Measurements from ENCODE around the gene NSRP1. TPM values are rescaled to one million over a fixed set of nuclear protein-coding genes. Genes with fewer than 3 reads are reported as not detected.

The NSRP1 gene
- total RNA-seq, 2 experiments from 2014 or later: 23.8 to 25.2 TPM

GRCh38 chr17:30101686-30102390, 14.8 kb upstream of the NSRP1 start:
- no peaks in the 10 kb centered on the region for H3K9me3 ChIP-seq (ENCODE audit: control insufficient read depth in 1 of 2, insufficient read depth in 1 of 2, low read length in 2 of 2)
- no peak overlapping the region for H3K27ac ChIP-seq (ENCODE audit: low read depth in 1 of 2, low read length in 2 of 2)
- H3K4me3 Mint-ChIP-seq: no peak overlapping the region
- intact Hi-C loops (cut with DNase I, micrococcal nuclease): loop anchor here in 1 of 2 experiments (5.0 to 10.0 kb wide), 2 partner anchors 175 to 613 kb away; no protein-coding TSS in a partner anchor
- DNase-seq: no peak
- ATAC-seq (ENCODE audit: poor library complexity): no peak
- H3K27me3 Mint-ChIP-seq: peaks cover 8% of the 10 kb centered on the region
- H3K4me1 Mint-ChIP-seq (ENCODE audit: low read depth): peaks cover 4% of the 10 kb centered on the region
- no peaks in the 10 kb centered on the region for H3K9me3 Mint-ChIP-seq
- no peaks in the 10 kb centered on the region for H3K27me3 ChIP-seq (ENCODE audit: control insufficient read depth in 1 of 2, insufficient read depth in 2 of 2, low read length in 2 of 2)
- H3K4me1 ChIP-seq (ENCODE audit: insufficient read depth, low read length): peaks cover 11% of the 10 kb centered on the region
- no peak overlapping the region for H3K4me3 ChIP-seq (ENCODE audit: low read length)
- no peaks in the 10 kb centered on the region for H3K36me3 ChIP-seq (ENCODE audit: insufficient read depth, low read length)
- POLR2A ChIA-PET: no interaction called here
- no peak for TF ChIP-seq CTCF (IDR thresholded peaks at IDR 0.05)
- CTCF ChIA-PET: interaction anchor here (0.6 kb wide), 1 partner anchor 75 kb away, joined by 3 read pairs; no protein-coding TSS in a partner anchor
- no peaks in the 10 kb centered on the region for H3K36me3 Mint-ChIP-seq (ENCODE audit: low read depth)
- H3K27ac Mint-ChIP-seq: no peak overlapping the region

- peaks cover 4% of the 10 kb centered on the region for H3K4me1 Mint-ChIP-seq (ENCODE audit: low read depth)
- intact Hi-C loops (cut with DNase I, micrococcal nuclease): loop anchor here (1.0 to 10.0 kb wide), 5 partner anchors 173 to 611 kb away; no protein-coding TSS in a partner anchor
- POLR2A ChIA-PET: interaction anchor here (0.6 to 2.2 kb wide), 6 partner anchors 187 to 812 kb away, joined by 3 to 12 read pairs (median 4); partner anchors contain the start of gene BLMH
Measured at GRCh38 chr17:30103921-30104320, 12.7 kb upstream of the NSRP1 start.

More at GRCh38 chr17:30103921-30104320, 12.7 kb upstream of the NSRP1 start:
- DNase-seq: no peak
- CTCF ChIA-PET: interaction anchor here (0.6 to 2.5 kb wide), 16 partner anchors 8 to 497 kb away, joined by 3 to 21 read pairs (median 6); partner anchors contain the start of gene NSRP1
- no peak for TF ChIP-seq CTCF (IDR thresholded peaks at IDR 0.05)
- Mint-ChIP-seq H3K27me3 (peaks cover 7% of the 10 kb centered on the region), H3K4me3 (no peak overlapping the region), H3K9me3 (no peaks in the 10 kb centered on the region), H3K27ac (no peak overlapping the region), H3K36me3 (ENCODE audit: low read depth) (no peaks in the 10 kb centered on the region)
- no peak for ATAC-seq (ENCODE audit: poor library complexity)
- Histone ChIP-seq H3K27me3 (ENCODE audit: control insufficient read depth in 1 of 2, insufficient read depth in 2 of 2, low read length in 2 of 2) (no peaks in the 10 kb centered on the region), H3K36me3 (ENCODE audit: insufficient read depth, low read length) (no peaks in the 10 kb centered on the region), H3K9me3 (ENCODE audit: control insufficient read depth in 1 of 2, insufficient read depth in 1 of 2, low read length in 2 of 2) (no peaks in the 10 kb centered on the region), H3K27ac (ENCODE audit: low read depth in 1 of 2, low read length in 2 of 2) (no peak overlapping the region), H3K4me1 (ENCODE audit: insufficient read depth, low read length) (peaks cover 11% of the 10 kb centered on the region), H3K4me3 (ENCODE audit: low read length) (no peak overlapping the region)

Measured in CD4-positive, alpha-beta T cell (primary cell).